Lower lobe of right lung (tissue), 2 donors: Measurements from ENCODE around the gene TEPSIN. TPM values are rescaled to one million over a fixed set of nuclear protein-coding genes. Genes with fewer than 3 reads are reported as not detected.

ENCODE experiments used
- ATAC-seq, 2 donors: fragments of 200-7000 bp; cut with Tn5 transposase; one replicate each; pipeline ENCODE4 v1.9.1; 2020 to 2022; ENCODE audit warnings: mild to moderate bottlenecking in 2 of 2, moderate library complexity in 2 of 2
- DNase-seq: peaks from one replicate; pipeline ENCODE4 v3.0.0-alpha.2; 2020
- H3K27ac ChIP-seq: fragments of 200-600 bp; one replicate; pipeline ENCODE4 v1.8.0; 2022
- H3K27me3 ChIP-seq: fragments of 200-600 bp; one replicate; pipeline ENCODE4 v1.8.0; 2022; ENCODE audit warnings: low read depth
- H3K36me3 ChIP-seq: fragments of 200-600 bp; one replicate; pipeline ENCODE4 v1.8.0; 2022; ENCODE audit warnings: mild to moderate bottlenecking
- H3K4me1 ChIP-seq: fragments of 200-600 bp; one replicate; pipeline ENCODE4 v1.8.0; 2022
- H3K4me3 ChIP-seq: fragments of 200-600 bp; one replicate; pipeline ENCODE4 v1.8.0; 2022; ENCODE audit warnings: mild to moderate bottlenecking
- H3K9me3 ChIP-seq: fragments of 200-600 bp; one replicate; pipeline ENCODE4 v1.8.0; 2022
- CTCF ChIP-seq: fragments of 200-600 bp; IDR thresholded peaks from one replicate; pipeline ENCODE4 v1.8.0; 2022; ENCODE audit warnings: antibody characterized with exemption, mild to moderate bottlenecking
- intact Hi-C: fragments of 100-400 bp; cut with DNase I; formaldehyde crosslinking; loops from one replicate; pipeline ENCODE4 v1.11.0; 2022
- total RNA-seq: library from RNA; stranded (reverse); fragmentation: NEBNext Ultra II Directional; extraction: Animal tissue kit (Norgen Biotek cat#: 25700); gene quantifications from one replicate; pipeline ENCODE4 v1.2.1, GENCODE V29; 2021
- donor health status: DM: no; HTN: yes; CAD: no; lungs with severe emphysema.

TEPSIN gene
- total RNA-seq, 1 donor from 2014 or later, result 43.2 TPM

- ATAC-seq, result no peak
- H3K4me3 ChIP-seq, result no peak overlapping the region
- peaks cover 20% of the 10 kb centered on the region for H3K4me1 ChIP-seq
- DNase-seq, result no peak
- no peak overlapping the region for H3K27ac ChIP-seq
- no peaks in the 10 kb centered on the region for H3K9me3 ChIP-seq
- TF ChIP-seq CTCF, result no peak
- intact Hi-C loops, result no loop called here
- no peaks in the 10 kb centered on the region for H3K27me3 ChIP-seq
- peaks cover 12% of the 10 kb centered on the region for H3K36me3 ChIP-seq
Measured at GRCh38 chr17:81195941-81196495, 42.8 kb downstream of the TEPSIN start.

DNA sequence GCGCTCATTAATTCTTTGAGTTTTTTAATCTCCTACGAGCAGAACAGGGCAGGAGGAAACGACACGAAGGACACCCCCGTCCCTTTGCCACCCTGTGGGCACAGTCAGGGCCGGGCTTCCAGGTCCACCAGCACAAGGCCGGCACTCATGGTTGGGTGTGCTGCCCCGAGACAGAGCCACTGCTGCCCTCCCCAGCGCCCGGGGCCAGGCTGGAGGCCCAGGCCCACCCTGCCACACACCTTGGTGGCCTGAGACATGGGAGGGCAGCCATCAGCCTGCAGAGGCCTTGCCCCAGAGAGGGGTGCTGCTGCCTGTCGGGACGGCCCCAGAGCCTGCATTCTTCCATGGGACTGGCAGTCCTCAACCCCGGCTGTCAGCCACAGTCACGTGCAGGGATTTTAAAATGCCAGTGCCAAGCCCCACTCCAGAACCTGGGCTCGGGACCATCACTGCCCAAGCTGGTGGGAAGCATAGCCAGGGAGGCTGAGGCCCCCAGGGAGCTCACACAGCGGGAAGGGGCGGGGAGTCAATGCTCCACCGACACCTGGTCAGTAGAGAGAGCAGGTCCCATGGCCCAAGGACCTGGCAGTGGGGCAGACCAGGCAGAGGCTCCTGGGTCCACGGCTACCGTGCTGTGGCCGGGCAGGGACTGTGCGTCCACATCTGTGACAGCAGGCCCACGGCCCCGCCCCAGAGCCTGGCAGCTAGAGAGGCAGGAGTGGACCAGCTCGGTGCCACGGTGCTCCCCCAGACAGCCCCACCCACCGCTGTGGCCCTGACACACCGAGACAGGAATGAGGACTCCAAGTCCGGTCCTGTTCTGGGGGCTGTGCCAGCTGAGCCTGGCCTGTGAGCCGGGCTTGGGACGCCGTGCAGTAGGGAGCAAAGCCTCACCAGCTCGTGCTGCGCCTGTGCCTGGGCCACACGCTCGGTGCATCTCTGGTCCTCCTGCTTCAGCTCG, 43.6 kb downstream of the TEPSIN start:
- Histone ChIP-seq H3K27ac (no peak overlapping the region), H3K9me3 (no peaks in the 10 kb centered on the region), H3K4me3 (no peak overlapping the region), H3K27me3 (no peaks in the 10 kb centered on the region), H3K36me3 (peaks cover 12% of the 10 kb centered on the region), H3K4me1 (peaks cover 20% of the 10 kb centered on the region)
- no peak for TF ChIP-seq CTCF
- ATAC-seq (no peak), DNase-seq (no peak)
- intact Hi-C loops, result no loop called here

DNA sequence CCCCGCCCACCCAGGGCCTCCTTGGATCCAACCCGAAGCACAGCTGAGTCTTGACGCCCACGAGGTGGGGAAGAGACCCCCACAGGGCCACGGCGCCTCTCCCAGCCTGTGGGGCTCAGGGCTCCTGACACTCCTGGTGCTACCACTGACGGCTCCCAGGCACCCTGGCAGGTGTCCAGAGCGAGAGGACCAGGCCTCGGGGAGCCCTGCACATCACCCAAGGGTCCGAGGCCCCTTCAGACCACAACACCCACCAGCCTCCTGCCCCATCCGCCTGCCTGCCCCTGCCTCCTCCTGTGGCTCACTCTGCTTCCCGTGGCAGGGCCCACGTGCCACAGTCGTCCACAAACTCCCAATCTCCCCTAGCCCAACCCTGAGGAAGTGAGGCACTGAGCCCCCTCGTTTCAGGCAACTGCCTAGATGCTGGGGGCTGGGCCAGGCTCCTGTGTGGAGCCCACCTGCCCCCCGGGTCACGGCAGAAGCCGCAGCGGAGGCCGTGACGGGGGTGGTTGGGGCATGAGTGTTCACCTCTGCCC, 44.6 kb downstream of the TEPSIN start:
- ATAC-seq, result no peak
- no peak overlapping the region for H3K27ac ChIP-seq
- no peaks in the 10 kb centered on the region for H3K9me3 ChIP-seq
- no peaks in the 10 kb centered on the region for H3K27me3 ChIP-seq
- no peak for DNase-seq
- H3K4me3 ChIP-seq, result no peak overlapping the region
- peaks cover 18% of the 10 kb centered on the region for H3K4me1 ChIP-seq
- peaks cover 17% of the 10 kb centered on the region for H3K36me3 ChIP-seq
- TF ChIP-seq CTCF, result no peak
- intact Hi-C loops, result no loop called here

GRCh38 chr17:81193470-81194224, 45.2 kb downstream of the TEPSIN start:
- no peak for ATAC-seq
- Histone ChIP-seq H3K4me3 (no peak overlapping the region), H3K9me3 (no peaks in the 10 kb centered on the region), H3K36me3 (peaks cover 10% of the 10 kb centered on the region), H3K27me3 (no peaks in the 10 kb centered on the region), H3K4me1 (peaks cover 12% of the 10 kb centered on the region), H3K27ac (no peak overlapping the region)
- DNase-seq, result peak; percentile 65
- TF ChIP-seq CTCF, result no peak
- intact Hi-C loops, result no loop called here

- ATAC-seq (no peak), DNase-seq (no peak)
- no peak for TF ChIP-seq CTCF
- Histone ChIP-seq H3K4me3 (no peak overlapping the region), H3K9me3 (no peaks in the 10 kb centered on the region), H3K27me3 (no peaks in the 10 kb centered on the region), H3K36me3 (peaks cover 9% of the 10 kb centered on the region), H3K4me1 (peaks cover 11% of the 10 kb centered on the region), H3K27ac (no peak overlapping the region)
- intact Hi-C loops, result no loop called here
Measured at GRCh38 chr17:81193051-81193410, 45.8 kb downstream of the TEPSIN start.
